H1 (cell line): ENCODE measurements around the gene UPK3BL2. TPM values are rescaled to one million over a fixed set of nuclear protein-coding genes. Genes with fewer than 3 reads are reported as not detected.
"Not testable (repeated sequence)": the region's sequence is repeated elsewhere in the genome, so short reads cannot be mapped to it uniquely, and the experiment has no call there.

ENCODE experiments used
- CTCF ChIA-PET: fragments of 300-600 bp; sonication (Branson Sonifier 250); formaldehyde crosslinking; loops from one replicate; lab custom pipeline; 2021; ENCODE audit not compliant: partially characterized antibody; lab: Charles Lee
- POLR2A ChIA-PET: fragments of 300-600 bp; sonication (Branson Sonifier 250); formaldehyde crosslinking; loops from one replicate; lab custom pipeline; 2021; ENCODE audit warnings: inconsistent platforms; ENCODE audit not compliant: partially characterized antibody; lab: Charles Lee
- DNase-seq, 2 experiments: peaks; one replicate each; pipeline versions ENCODE4 v3.0.0 to v3.0.0-alpha.2; 2010 to 2022; ENCODE audit warnings: low spot score in 2 of 2, low read depth in 1 of 2, mixed read lengths in 1 of 2
- FAIRE-seq: peaks from 2 replicates; lab custom pipeline; 2011; peaks lifted over from hg19 to GRCh38; lab: Jason Lieb, UNC
- H2AFZ ChIP-seq: 2 replicates; pipeline ENCODE4 v1.8.1; 2012; ENCODE audit warnings: low read length, inconsistent platforms
- H2AK5ac ChIP-seq: 2 replicates; pipeline ENCODE4 v1.6.1; 2013; ENCODE audit warnings: low read depth, low read length
- H2BK120ac ChIP-seq: replicated peaks from 2 replicates; pipeline ENCODE3; 2013; ENCODE audit warnings: low read depth, low read length, inconsistent platforms
- H2BK12ac ChIP-seq: 2 replicates; pipeline ENCODE4 v1.6.1; 2013; ENCODE audit warnings: low read depth, low read length
- H2BK15ac ChIP-seq: 2 replicates; pipeline ENCODE4 v1.6.1; 2013; ENCODE audit warnings: low read length
- H2BK20ac ChIP-seq: 2 replicates; pipeline ENCODE4 v1.6.1; 2013; ENCODE audit warnings: low read length
- H2BK5ac ChIP-seq: 2 replicates; pipeline ENCODE4 v1.6.1; 2013; ENCODE audit warnings: low read depth, low read length
- H3K14ac ChIP-seq: 2 replicates; pipeline ENCODE4 v1.6.1; 2013; ENCODE audit warnings: inconsistent platforms; ENCODE audit not compliant: insufficient read length
- H3K18ac ChIP-seq: 2 replicates; pipeline ENCODE4 v1.6.1; 2013; ENCODE audit warnings: low read length; ENCODE audit errors: extremely low read depth
- H3K23ac ChIP-seq: 2 replicates; pipeline ENCODE4 v1.6.1; 2013; ENCODE audit warnings: inconsistent platforms; ENCODE audit not compliant: insufficient read length
- H3K23me2 ChIP-seq: 2 replicates; pipeline ENCODE4 v1.6.1; 2013; ENCODE audit warnings: low read depth, low read length
- H3K27ac ChIP-seq: 2 replicates; pipeline ENCODE4 v1.6.1; 2011; ENCODE audit warnings: low read depth, low read length, inconsistent platforms
- H3K27me3 ChIP-seq, 4 experiments: replicated peaks in 1 of 4; 1 replicate in 1 of 4; 2 replicates in 3 of 4; pipeline versions ENCODE4 v1.6.1 to v1.8.1; 2011 to 2013; ENCODE audit warnings: low read length in 3 of 4, mild to moderate bottlenecking in 3 of 4, inconsistent platforms in 2 of 4, mixed read lengths in 2 of 4, moderate library complexity in 1 of 4; ENCODE audit not compliant: control insufficient read depth in 3 of 4, insufficient read depth in 3 of 4; ENCODE audit errors: extremely low read depth in 1 of 4
- H3K36me3 ChIP-seq, 4 experiments: 2 replicates each; pipeline versions ENCODE4 v1.6.1 to v1.8.1; 2011 to 2013; ENCODE audit warnings: mild to moderate bottlenecking in 4 of 4, low read length in 3 of 4, moderate library complexity in 2 of 4, control low read depth in 1 of 4, inconsistent platforms in 1 of 4; ENCODE audit not compliant: insufficient read depth in 4 of 4, control insufficient read depth in 2 of 4
- H3K4ac ChIP-seq: replicated peaks from 2 replicates; pipeline ENCODE3; 2013; ENCODE audit warnings: low read length, low read depth, mixed read lengths, inconsistent platforms; ENCODE audit not compliant: insufficient read length
- H3K4me1 ChIP-seq, 4 experiments: replicated peaks in 1 of 4; 1 replicate in 1 of 4; 2 replicates in 3 of 4; pipeline versions ENCODE4 v1.6.1 to v1.8.1; 2011 to 2013; ENCODE audit warnings: low read length in 3 of 4, inconsistent platforms in 2 of 4, mixed read lengths in 1 of 4; ENCODE audit not compliant: insufficient read depth in 4 of 4, control insufficient read depth in 3 of 4
- H3K4me2 ChIP-seq, 2 experiments: 2 replicates each; pipeline versions ENCODE4 v1.6.1 to v1.8.1; 2011 to 2013; ENCODE audit warnings: low read depth in 2 of 2, low read length in 2 of 2, control low read depth in 1 of 2, inconsistent platforms in 1 of 2, mild to moderate bottlenecking in 1 of 2; ENCODE audit not compliant: insufficient read depth in 1 of 2
- H3K4me3 ChIP-seq, 4 experiments: fragments of 200-600, 300-600 bp in 1 of 4; sonication (generic), shearing (Covaris generic), sonication (Bioruptor Twin) in 1 of 4; 2 replicates each; pipeline versions ENCODE4 v1.5.1 to v1.8.1; 2011 to 2016; ENCODE audit warnings: low read length in 4 of 4, low read depth in 3 of 4, control low read depth in 2 of 4, inconsistent platforms in 2 of 4, mild to moderate bottlenecking in 2 of 4, mixed read lengths in 1 of 4, moderate library complexity in 1 of 4; ENCODE audit not compliant: insufficient read depth in 2 of 4; ENCODE audit errors: extremely low read depth in 1 of 4
- H3K56ac ChIP-seq: replicated peaks from 2 replicates; pipeline ENCODE3; 2013; ENCODE audit warnings: low read depth, mild to moderate bottlenecking, mixed read lengths, low read length, inconsistent platforms; ENCODE audit not compliant: insufficient read length
- H3K79me1 ChIP-seq: 2 replicates; pipeline ENCODE4 v1.6.1; 2013; ENCODE audit warnings: low read depth, low read length, control low read depth
- H3K79me2 ChIP-seq, 2 experiments: 2 replicates each; pipeline versions ENCODE4 v1.6.1 to v1.8.1; 2012 to 2013; ENCODE audit warnings: low read length in 2 of 2, mild to moderate bottlenecking in 2 of 2, inconsistent platforms in 1 of 2; ENCODE audit not compliant: insufficient read depth in 2 of 2, control insufficient read depth in 1 of 2
- H3K9ac ChIP-seq, 4 experiments: replicated peaks in 1 of 4; 1 replicate in 1 of 4; 2 replicates in 3 of 4; pipeline versions ENCODE4 v1.6.1 to v1.8.1; 2011 to 2013; ENCODE audit warnings: low read depth in 3 of 4, low read length in 3 of 4, control low read depth in 2 of 4, mild to moderate bottlenecking in 2 of 4, moderate library complexity in 2 of 4, inconsistent platforms in 1 of 4; ENCODE audit errors: extremely low read depth in 1 of 4
- H3K9me3 ChIP-seq, 2 experiments: 2 replicates each; pipeline versions ENCODE4 v1.6.1 to v1.8.1; 2012 to 2013; ENCODE audit warnings: mild to moderate bottlenecking in 2 of 2, moderate library complexity in 2 of 2, control low read depth in 1 of 2, inconsistent platforms in 1 of 2, low read depth in 1 of 2, low read length in 1 of 2, mixed read lengths in 1 of 2; ENCODE audit not compliant: insufficient read depth in 2 of 2
- H4K20me1 ChIP-seq, 2 experiments: replicated peaks in 1 of 2; 2 replicates each; pipeline versions ENCODE3 to v1.8.1; 2011 to 2013; ENCODE audit warnings: inconsistent platforms in 2 of 2, low read length in 2 of 2, mild to moderate bottlenecking in 1 of 2; ENCODE audit not compliant: insufficient read depth in 2 of 2, control insufficient read depth in 1 of 2
- H4K5ac ChIP-seq: 2 replicates; pipeline ENCODE4 v1.6.1; 2013; ENCODE audit warnings: low read length, low read depth, mixed read lengths, inconsistent platforms; ENCODE audit not compliant: insufficient read length
- H4K8ac ChIP-seq: 2 replicates; pipeline ENCODE4 v1.8.0; 2013; ENCODE audit warnings: mild to moderate bottlenecking, moderate library complexity, low read length, inconsistent platforms; ENCODE audit not compliant: insufficient read depth; ENCODE audit errors: extremely low read depth
- H4K91ac ChIP-seq: replicated peaks from 2 replicates; pipeline ENCODE3; 2013; ENCODE audit warnings: low read length, mixed read lengths, inconsistent platforms; ENCODE audit not compliant: insufficient read length
- WGBS, 2 experiments: shearing (Covaris generic) in 1 of 2; methylation state at CpG; one replicate each; pipeline versions ENCODE4 v1.1.6 to v1.1.7; 2013 to 2015; ENCODE audit warnings: low lambda C conversion rate in 2 of 2, mixed read lengths in 2 of 2, inconsistent platforms in 1 of 2, low coverage in 1 of 2, missing lambda C conversion rate in 1 of 2; ENCODE audit not compliant: insufficient replicate concordance in 2 of 2, insufficient coverage in 1 of 2, insufficient read length in 1 of 2; ENCODE audit errors: extremely low coverage in 1 of 2, missing lambda C conversion rate in 1 of 2; 5-methylcytosine and 5-hydroxymethylcytosine counted together
- polyA plus RNA-seq, 7 experiments: library from polyadenylated mRNA; depleted of rRNA in 3 of 7; stranded (reverse) in 5 of 7; unstranded in 2 of 7; fragments of >200 nt in 5 of 7; fragments of 200-250 nt in 2 of 7; gene quantifications; 1 replicate in 5 of 7; 2 replicates in 1 of 7; 4 replicates in 1 of 7; pipeline versions ENCODE4 v1.2.1 to v1.2.3, GENCODE V29; 2011 to 2013; ENCODE audit warnings: missing spikeins in 2 of 7, mixed read lengths in 2 of 7
- total RNA-seq: library from RNA; stranded (reverse); fragmentation: NEBNext Ultra II Directional; extraction: Animal tissue kit (Norgen Biotek cat#: 25700); gene quantifications from 2 replicates; pipeline ENCODE4 v1.2.1, GENCODE V29; 2021

The UPK3BL2 gene
- total and polyA plus RNA-seq, 2 of the 8 experiments (the other 6 are each of a cell fraction or from before 2014, with no cell fraction given): 12.4 to 22.6 TPM

GRCh38 chr7:102516951-102517350 lies 26.5 kb downstream of the UPK3BL2 start:
- H3K56ac ChIP-seq, H3K18ac ChIP-seq, H2BK15ac ChIP-seq, DNase-seq, H3K9me3 ChIP-seq, CTCF ChIA-PET, H2AK5ac ChIP-seq, H4K5ac ChIP-seq, H3K27me3 ChIP-seq, H2AFZ ChIP-seq, H4K20me1 ChIP-seq, H3K4ac ChIP-seq, H3K36me3 ChIP-seq, H3K9ac ChIP-seq, H4K8ac ChIP-seq, H3K79me2 ChIP-seq, H3K4me3 ChIP-seq, H4K91ac ChIP-seq, H2BK20ac ChIP-seq, H3K27ac ChIP-seq, H3K4me1 ChIP-seq, FAIRE-seq, H2BK12ac ChIP-seq, H3K23me2 ChIP-seq, H3K14ac ChIP-seq, POLR2A ChIA-PET, H3K4me2 ChIP-seq, H3K79me1 ChIP-seq, H2BK5ac ChIP-seq, H3K23ac ChIP-seq, H2BK120ac ChIP-seq: not testable (repeated sequence)
- no CpG with 5 or more reads among the region's 10 CpGs for WGBS, 2 experiments

- H3K4me1 ChIP-seq, H3K79me1 ChIP-seq, H3K4me3 ChIP-seq, H3K79me2 ChIP-seq, H3K18ac ChIP-seq, H3K56ac ChIP-seq, H2BK12ac ChIP-seq, H2BK120ac ChIP-seq, H3K9ac ChIP-seq, H2BK15ac ChIP-seq, H2AK5ac ChIP-seq, H3K27ac ChIP-seq, H3K27me3 ChIP-seq, H4K91ac ChIP-seq, H3K4me2 ChIP-seq, H3K23me2 ChIP-seq, CTCF ChIA-PET, H3K36me3 ChIP-seq, H3K23ac ChIP-seq, H2AFZ ChIP-seq, H4K20me1 ChIP-seq, DNase-seq, H2BK20ac ChIP-seq, H3K9me3 ChIP-seq, H3K14ac ChIP-seq, POLR2A ChIA-PET, H2BK5ac ChIP-seq, FAIRE-seq, H3K4ac ChIP-seq, H4K5ac ChIP-seq, H4K8ac ChIP-seq: not testable (repeated sequence)
- no CpG with 5 or more reads among the region's 3 CpGs for WGBS, 2 experiments
These were observed 27.6 kb downstream of the UPK3BL2 start for GRCh38 chr7:102515889-102516288.
